RWPE2 (cell line): Measurements from ENCODE around the gene MAN1C1.
A peak's percentile ranks its signal among the peaks of the same experiment; 100 is the strongest.

ENCODE experiments used
- ATAC-seq: fragments of 200-7000 bp; cut with Tn5 transposase; 3 replicates; pipeline ENCODE4 v1.9.1; 2021; ENCODE audit warnings: low read depth
- DNase-seq: peaks from one replicate; pipeline ENCODE4 v3.0.0-alpha.2; 2020; ENCODE audit warnings: low spot score
- H3K27ac ChIP-seq: fragments of 450-650 bp; 2 replicates; pipeline ENCODE4 v1.5.1; 2017; ENCODE audit warnings: mild to moderate bottlenecking; ENCODE audit not compliant: poor library complexity, severe bottlenecking
- H3K27me3 ChIP-seq: fragments of 250-450 bp; sonication (Bioruptor Pico); 2 replicates; pipeline ENCODE4 v1.5.1; 2021; ENCODE audit warnings: mild to moderate bottlenecking, moderate library complexity; ENCODE audit not compliant: insufficient read depth, poor library complexity, severe bottlenecking
- H3K36me3 ChIP-seq: fragments of 250-450 bp; sonication (Bioruptor Pico); 2 replicates; pipeline ENCODE4 v1.5.1; 2020; ENCODE audit warnings: low read depth, mild to moderate bottlenecking, moderate library complexity
- H3K4me1 ChIP-seq: fragments of 250-450 bp; sonication (Bioruptor Pico); 2 replicates; pipeline ENCODE4 v1.5.1; 2021; ENCODE audit warnings: mild to moderate bottlenecking, moderate library complexity; ENCODE audit not compliant: insufficient read depth, poor library complexity, severe bottlenecking
- H3K4me3 ChIP-seq: fragments of 250-450 bp; sonication (Bioruptor Pico); 2 replicates; pipeline ENCODE4 v1.5.1; 2021; ENCODE audit warnings: mild to moderate bottlenecking, moderate library complexity; ENCODE audit not compliant: severe bottlenecking
- H3K9me3 ChIP-seq: fragments of 250-450 bp; sonication (Bioruptor Pico); 2 replicates; pipeline ENCODE4 v1.5.1; 2021; ENCODE audit warnings: mild to moderate bottlenecking, moderate library complexity; ENCODE audit not compliant: severe bottlenecking
- CTCF ChIP-seq: fragments of 450-650 bp; IDR thresholded peaks from one replicate; pipeline ENCODE4 v1.5.1; 2017; ENCODE audit warnings: mild to moderate bottlenecking, moderate library complexity; ENCODE audit not compliant: poor library complexity, severe bottlenecking

MAN1C1 gene

DNA sequence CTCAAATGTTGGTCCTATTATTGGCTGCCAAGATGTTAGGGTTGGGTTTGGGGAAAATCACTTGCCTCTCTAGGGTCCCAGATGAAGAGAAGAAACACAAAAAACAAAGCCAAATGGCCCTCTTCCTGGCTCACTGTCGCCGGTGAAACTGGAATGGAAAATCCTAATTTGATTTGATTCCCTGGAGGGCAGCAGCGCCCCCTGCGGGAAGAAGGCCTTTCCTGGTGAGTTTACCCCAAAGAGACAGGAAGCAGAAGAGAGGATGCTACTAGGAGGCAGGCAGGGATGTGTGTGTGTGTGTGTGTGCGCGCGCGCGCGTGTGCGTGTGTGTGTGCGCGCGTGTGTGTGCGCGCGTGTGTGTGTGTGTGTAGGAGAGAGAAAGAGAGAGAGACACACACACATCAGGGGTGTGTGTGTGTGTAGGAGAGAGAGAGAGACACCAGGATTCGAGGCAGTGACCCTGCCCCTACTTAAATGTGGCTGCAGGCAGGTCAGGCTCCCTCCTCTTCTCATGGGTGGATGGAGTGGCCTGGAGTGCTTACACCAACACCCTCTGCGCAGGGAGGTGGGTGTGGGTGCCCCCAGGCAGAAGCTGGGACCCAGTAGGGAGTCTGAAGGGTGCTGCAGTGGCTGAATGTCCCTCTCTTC lies 180.3 kb downstream of the MAN1C1 start:
- DNase-seq: no peak
- ATAC-seq: peak; percentile 58; the same call in 2 of the 3 replicates
- Histone ChIP-seq H3K9me3 (peaks cover 3% of the 10 kb centered on the region), H3K36me3 (no peaks in the 10 kb centered on the region), H3K4me1 (no peaks in the 10 kb centered on the region), H3K4me3 (no peak overlapping the region), H3K27ac (no peak overlapping the region), H3K27me3 (no peaks in the 10 kb centered on the region)
- TF ChIP-seq CTCF: peak; percentile 79

- H3K36me3 ChIP-seq: no peaks in the 10 kb centered on the region
- H3K27me3 ChIP-seq: no peaks in the 10 kb centered on the region
- no peak overlapping the region for H3K4me3 ChIP-seq
- DNase-seq (no peak), ATAC-seq (no peak)
- H3K4me1 ChIP-seq: no peaks in the 10 kb centered on the region
- no peak for TF ChIP-seq CTCF
- H3K9me3 ChIP-seq: peaks cover 3% of the 10 kb centered on the region
- no peak overlapping the region for H3K27ac ChIP-seq
These were observed 181.3 kb downstream of the MAN1C1 start for GRCh38 chr1:25797939-25798338.

- Histone ChIP-seq H3K4me3 (no peak overlapping the region), H3K36me3 (no peaks in the 10 kb centered on the region; the same call in 1 of the 2 replicates), H3K27me3 (no peaks in the 10 kb centered on the region), H3K27ac (no peak overlapping the region), H3K4me1 (no peaks in the 10 kb centered on the region), H3K9me3 (peaks cover 3% of the 10 kb centered on the region)
- ATAC-seq (no peak), DNase-seq (no peak)
- no peak for TF ChIP-seq CTCF
These were observed 182.2 kb downstream of the MAN1C1 start for GRCh38 chr1:25798666-25799351.

GRCh38 chr1:25799352-25799934 lies 182.9 kb downstream of the MAN1C1 start:
- no peak for ATAC-seq
- H3K27ac ChIP-seq: no peak overlapping the region
- H3K4me1 ChIP-seq: no peaks in the 10 kb centered on the region
- H3K36me3 ChIP-seq: no peaks in the 10 kb centered on the region; the same call in 1 of the 2 replicates
- DNase-seq: no peak
- peaks cover 3% of the 10 kb centered on the region for H3K9me3 ChIP-seq
- TF ChIP-seq CTCF: no peak
- H3K4me3 ChIP-seq: peak overlapping the region; percentile 42
- no peaks in the 10 kb centered on the region for H3K27me3 ChIP-seq
